DND-41 (cell line): ENCODE measurements around the gene BCAP29.

Source experiments
- ATAC-seq: fragments of 200-7000 bp; cut with Tn5 transposase; 3 replicates; pipeline ENCODE4 v1.9.1; 2021; ENCODE audit warnings: low read depth; ENCODE audit not compliant: insufficient read depth
- DNase-seq: peaks from one replicate; pipeline ENCODE4 v3.0.0-alpha.2; 2020
- H2AFZ ChIP-seq: 2 replicates; pipeline ENCODE4 v1.6.0; 2012; ENCODE audit warnings: low read depth, low read length
- H3K27ac ChIP-seq: 2 replicates; pipeline ENCODE4 v1.5.1; 2012; ENCODE audit warnings: low read length, inconsistent platforms
- H3K27me3 ChIP-seq: fragments of 200-600 bp; sonication (generic); 2 replicates; pipeline ENCODE4 v1.6.0; 2012; ENCODE audit warnings: low read length, mild to moderate bottlenecking, inconsistent platforms; ENCODE audit not compliant: insufficient read depth, poor library complexity
- H3K36me3 ChIP-seq: 2 replicates; pipeline ENCODE4 v1.5.1; 2012; ENCODE audit warnings: low read length, inconsistent platforms; ENCODE audit not compliant: insufficient read depth
- H3K4me1 ChIP-seq: 2 replicates; pipeline ENCODE4 v1.5.1; 2012; ENCODE audit warnings: mild to moderate bottlenecking, low read length; ENCODE audit not compliant: insufficient read depth
- H3K4me2 ChIP-seq: 2 replicates; pipeline ENCODE4 v1.6.0; 2012; ENCODE audit warnings: mild to moderate bottlenecking, moderate library complexity, low read length, inconsistent platforms; ENCODE audit not compliant: insufficient read depth
- H3K4me3 ChIP-seq, 2 experiments: fragments of 200-600 bp in 1 of 2; shearing (Covaris generic) in 1 of 2; 2 replicates each; pipeline ENCODE4 v1.5.1; 2012 to 2016; ENCODE audit warnings: inconsistent platforms in 2 of 2, low read length in 2 of 2, mild to moderate bottlenecking in 2 of 2, low read depth in 1 of 2, moderate library complexity in 1 of 2
- H3K79me2 ChIP-seq: 2 replicates; pipeline ENCODE4 v1.6.0; 2012; ENCODE audit warnings: low read length, inconsistent platforms; ENCODE audit not compliant: insufficient read depth
- H3K9ac ChIP-seq: 2 replicates; pipeline ENCODE4 v1.6.0; 2012; ENCODE audit warnings: low read depth, mild to moderate bottlenecking, inconsistent platforms, low read length, moderate library complexity
- H3K9me3 ChIP-seq: 2 replicates; pipeline ENCODE4 v1.5.1; 2012; ENCODE audit warnings: low read length, moderate library complexity, mild to moderate bottlenecking, inconsistent platforms; ENCODE audit not compliant: insufficient read depth, severe bottlenecking
- H4K20me1 ChIP-seq: 2 replicates; pipeline ENCODE4 v1.6.0; 2012; ENCODE audit warnings: low read length; ENCODE audit not compliant: insufficient read depth
- EZH2 ChIP-seq: IDR thresholded peaks from 3 replicates; pipeline ENCODE4 v1.6.1; 2012; ENCODE audit warnings: borderline replicate concordance, low read depth, mild to moderate bottlenecking, moderate library complexity, low read length, inconsistent platforms; ENCODE audit not compliant: severe bottlenecking

The BCAP29 gene

GRCh38 chr7:107668296-107668695 lies 88.2 kb downstream of the BCAP29 start:
- ATAC-seq (no peak), DNase-seq (no peak)
- no peaks in the 10 kb centered on the region for H4K20me1 ChIP-seq
- H3K9me3 ChIP-seq = no peaks in the 10 kb centered on the region
- no peaks in the 10 kb centered on the region for H3K4me1 ChIP-seq
- H3K79me2 ChIP-seq = no peaks in the 10 kb centered on the region
- H3K27ac ChIP-seq = no peak overlapping the region
- no peak for TF ChIP-seq EZH2
- no peak overlapping the region for H3K9ac ChIP-seq
- H3K4me3 ChIP-seq = no peak overlapping the region
- no peaks in the 10 kb centered on the region for H3K27me3 ChIP-seq
- H3K36me3 ChIP-seq = no peaks in the 10 kb centered on the region
- H3K4me2 ChIP-seq = no peak overlapping the region
- H2AFZ ChIP-seq = no peak overlapping the region
